Nephron progenitor cell (in vitro differentiated cells): ENCODE results near the gene F8A2.
"Not testable (repeated sequence)": the region's sequence is repeated elsewhere in the genome, so short reads cannot be mapped to it uniquely, and the experiment has no call there.

Source experiments
- DNase-seq: peaks from one replicate; pipeline ENCODE4 v3.0.0; 2021
- H3K27ac Mint-ChIP-seq: 2 replicates; pipeline ENCODE4 v1.8.0; 2021; ENCODE audit warnings: mild to moderate bottlenecking, moderate library complexity, mixed read lengths
- H3K27me3 Mint-ChIP-seq: 2 replicates; pipeline ENCODE4 v1.8.0; 2021; ENCODE audit warnings: mild to moderate bottlenecking, low read depth, mixed read lengths; ENCODE audit not compliant: poor library complexity
- H3K36me3 Mint-ChIP-seq: 2 replicates; pipeline ENCODE4 v1.8.0; 2021; ENCODE audit warnings: low read depth, mixed read lengths
- H3K4me1 Mint-ChIP-seq: 2 replicates; pipeline ENCODE4 v1.8.0; 2021; ENCODE audit warnings: mixed read lengths
- H3K4me3 Mint-ChIP-seq: 2 replicates; pipeline ENCODE4 v1.8.0; 2021; ENCODE audit warnings: mild to moderate bottlenecking, moderate library complexity, mixed read lengths
- H3K9me3 Mint-ChIP-seq: 2 replicates; pipeline ENCODE4 v1.8.0; 2021; ENCODE audit warnings: mild to moderate bottlenecking, moderate library complexity, mixed read lengths
- CTCF ChIP-seq: fragments of 200-600 bp; sonication (generic); IDR thresholded peaks from 2 replicates; pipeline ENCODE4 v1.5.0; 2021; ENCODE audit warnings: antibody characterized with exemption

The F8A2 gene

GRCh38 chrX:155381843-155382528, at the start of gene F8A2:
TSS of gene F8A2 (plus strand) at chrX:155382095. CDS start at chrX:155382115, 20 bp downstream.
- not testable (repeated sequence) for H3K4me1 Mint-ChIP-seq, H3K4me3 Mint-ChIP-seq, H3K36me3 Mint-ChIP-seq, DNase-seq, H3K27ac Mint-ChIP-seq, H3K27me3 Mint-ChIP-seq, H3K9me3 Mint-ChIP-seq

GRCh38 chrX:155333544-155334100, 48.3 kb upstream of the F8A2 start:
- Mint-ChIP-seq H3K4me1 (no peaks in the 10 kb centered on the region), H3K9me3 (peaks cover 13% of the 10 kb centered on the region), H3K27ac (no peak overlapping the region), H3K36me3 (no peaks in the 10 kb centered on the region), H3K27me3 (peaks cover 7% of the 10 kb centered on the region), H3K4me3 (no peak overlapping the region)
- TF ChIP-seq CTCF = no peak
- no peak for DNase-seq

- Mint-ChIP-seq H3K27me3 (peaks cover 7% of the 10 kb centered on the region), H3K9me3 (peaks cover 5% of the 10 kb centered on the region), H3K4me3 (no peak within 1 kb of the TSS), H3K36me3 (no peaks in the 10 kb centered on the region), H3K27ac (no peak within 1 kb of the TSS), H3K4me1 (no peaks in the 10 kb centered on the region)
- TF ChIP-seq CTCF = no peak
- DNase-seq = no peak
These were observed 47.2 kb upstream of the F8A2 start, which contains the start of gene CLIC2 for GRCh38 chrX:155334486-155335336. TSS of gene CLIC2 (minus strand) at chrX:155334614. CDS start at chrX:155334427, 187 bp downstream.

- not testable (repeated sequence) for H3K27me3 Mint-ChIP-seq, H3K9me3 Mint-ChIP-seq
These were observed 46.6 kb upstream of the F8A2 start for GRCh38 chrX:155335337-155335712.

GRCh38 chrX:155345689-155346088, 36.2 kb upstream of the F8A2 start:
- not testable (repeated sequence) for H3K4me3 Mint-ChIP-seq, H3K27ac Mint-ChIP-seq, H3K4me1 Mint-ChIP-seq, DNase-seq, H3K9me3 Mint-ChIP-seq, H3K27me3 Mint-ChIP-seq, H3K36me3 Mint-ChIP-seq

More at GRCh38 chrX:155335337-155335712, 46.6 kb upstream of the F8A2 start:
- H3K36me3 Mint-ChIP-seq, H3K27ac Mint-ChIP-seq, H3K4me1 Mint-ChIP-seq, H3K4me3 Mint-ChIP-seq, DNase-seq: not testable (repeated sequence)

GRCh38 chrX:155349448-155349847, 32.4 kb upstream of the F8A2 start:
- not testable (repeated sequence) for H3K4me3 Mint-ChIP-seq, H3K9me3 Mint-ChIP-seq, H3K27me3 Mint-ChIP-seq, H3K4me1 Mint-ChIP-seq, H3K36me3 Mint-ChIP-seq, DNase-seq, H3K27ac Mint-ChIP-seq

GRCh38 chrX:155363712-155364111, 18.2 kb upstream of the F8A2 start:
- not testable (repeated sequence) for H3K4me1 Mint-ChIP-seq, H3K36me3 Mint-ChIP-seq

GRCh38 chrX:155373777-155374458, 8.0 kb upstream of the F8A2 start:
- not testable (repeated sequence) for H3K4me3 Mint-ChIP-seq, H3K4me1 Mint-ChIP-seq, H3K27me3 Mint-ChIP-seq, H3K36me3 Mint-ChIP-seq, H3K27ac Mint-ChIP-seq, DNase-seq, H3K9me3 Mint-ChIP-seq

More at GRCh38 chrX:155363712-155364111, 18.2 kb upstream of the F8A2 start:
- not testable (repeated sequence) for H3K27ac Mint-ChIP-seq, H3K27me3 Mint-ChIP-seq, H3K4me3 Mint-ChIP-seq, H3K9me3 Mint-ChIP-seq, DNase-seq

GRCh38 chrX:155379802-155380201, 2.1 kb upstream of the F8A2 start:
- H3K4me1 Mint-ChIP-seq, H3K9me3 Mint-ChIP-seq, H3K27ac Mint-ChIP-seq, H3K27me3 Mint-ChIP-seq, DNase-seq, H3K36me3 Mint-ChIP-seq, H3K4me3 Mint-ChIP-seq: not testable (repeated sequence)

- H3K9me3 Mint-ChIP-seq = peaks cover 12% of the 10 kb centered on the region
- H3K4me1 Mint-ChIP-seq, H3K36me3 Mint-ChIP-seq, H3K27me3 Mint-ChIP-seq, H3K27ac Mint-ChIP-seq, H3K4me3 Mint-ChIP-seq, DNase-seq: not testable (repeated sequence)
These were observed 653 bp downstream of the F8A2 start for GRCh38 chrX:155382529-155382967.
